AG09319 (cell line): ENCODE data around the gene ST13.
"Not testable (repeated sequence)": the region's sequence is repeated elsewhere in the genome, so short reads cannot be mapped to it uniquely, and the experiment has no call there.

ENCODE experiments used
- DNase-seq: peaks from one replicate; pipeline ENCODE4 v3.0.0-alpha.2; 2010; ENCODE audit warnings: low read depth; ENCODE audit errors: extremely low read depth
- CTCF ChIP-seq: IDR thresholded peaks from 2 replicates; pipeline ENCODE4 v1.5.1; 2011; ENCODE audit warnings: low read depth, mild to moderate bottlenecking, inconsistent platforms, low read length, moderate library complexity

ST13 gene

DNA sequence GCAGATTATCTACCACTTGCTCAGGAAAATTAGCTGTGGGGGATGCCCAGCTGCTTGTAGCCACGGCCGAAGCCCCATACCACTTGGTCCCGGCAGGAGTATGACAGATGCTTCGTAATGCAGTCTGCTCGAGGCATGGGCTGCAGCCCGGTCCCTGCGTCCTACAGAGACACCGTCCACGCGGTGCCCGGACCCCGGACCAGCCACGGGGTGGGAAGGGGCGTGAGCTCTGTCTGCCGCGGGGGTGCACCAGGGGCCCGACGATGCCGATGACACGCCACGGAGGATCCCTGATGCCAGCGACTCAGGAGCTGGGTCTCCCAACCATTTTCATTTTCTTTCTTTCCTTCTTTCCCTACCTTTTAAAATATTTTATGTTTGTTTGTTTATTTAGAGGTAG lies 67.3 kb downstream of the ST13 start:
- DNase-seq = no peak
- TF ChIP-seq CTCF = no peak

GRCh38 chr22:40782521-40782920 lies 73.9 kb downstream of the ST13 start:
- DNase-seq = no peak
- no peak for TF ChIP-seq CTCF

DNA sequence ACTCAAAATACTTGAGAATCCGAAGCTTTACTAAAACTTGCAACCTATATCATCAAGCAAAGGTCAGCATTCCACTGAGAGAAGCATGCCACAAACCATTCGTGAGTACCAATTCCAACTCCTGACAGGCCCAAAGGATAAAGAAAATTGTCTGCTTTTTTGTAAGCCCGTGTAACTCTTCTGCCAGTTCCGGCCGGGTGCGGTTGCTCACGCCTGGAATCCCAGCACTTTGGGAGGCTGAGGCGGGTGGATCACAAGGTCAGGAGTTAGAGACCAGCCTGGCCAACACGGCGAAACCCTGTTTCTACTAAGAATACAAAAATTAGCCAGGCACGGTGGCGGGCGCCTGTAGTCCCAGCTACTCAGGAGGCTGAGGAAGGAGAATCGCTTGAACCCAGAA lies 74.7 kb downstream of the ST13 start:
- not testable (repeated sequence) for DNase-seq
